Brain microvascular endothelial cell (primary cell): ENCODE results near the gene NDOR1.

Experiments used
- DNase-seq: peaks from one replicate; pipeline ENCODE4 v3.0.0-alpha.2; 2020
- H3K27ac ChIP-seq: fragments of 250-450 bp; sonication (Bioruptor Pico); 2 replicates; pipeline ENCODE4 v1.5.1; 2020; ENCODE audit warnings: mild to moderate bottlenecking, moderate library complexity
- H3K27me3 ChIP-seq: fragments of 250-450 bp; sonication (Bioruptor Pico); replicated peaks from 2 replicates; pipeline ENCODE4 v1.5.1; 2020; ENCODE audit warnings: mild to moderate bottlenecking
- H3K36me3 ChIP-seq: fragments of 250-450 bp; sonication (Bioruptor Pico); replicated peaks from 2 replicates; pipeline ENCODE4 v1.5.1; 2020; ENCODE audit warnings: mild to moderate bottlenecking
- H3K4me3 ChIP-seq: 2 replicates; pipeline ENCODE4 v1.5.1; 2011; ENCODE audit warnings: low read depth, mild to moderate bottlenecking, control low read depth, low read length, moderate library complexity
- CTCF ChIP-seq: IDR thresholded peaks from 2 replicates; pipeline ENCODE4 v1.5.1; 2011; ENCODE audit warnings: low read depth, mild to moderate bottlenecking, moderate library complexity, low read length, control low read depth, inconsistent platforms; ENCODE audit errors: missing control alignments
- in situ Hi-C: cut with HindIII; loops from 2 replicates; pipeline ENCODE4 v1.10.0; 2017; ENCODE audit warnings: low sequenced_read_pairs, low pct_ligation_motif_present

The NDOR1 gene

DNA sequence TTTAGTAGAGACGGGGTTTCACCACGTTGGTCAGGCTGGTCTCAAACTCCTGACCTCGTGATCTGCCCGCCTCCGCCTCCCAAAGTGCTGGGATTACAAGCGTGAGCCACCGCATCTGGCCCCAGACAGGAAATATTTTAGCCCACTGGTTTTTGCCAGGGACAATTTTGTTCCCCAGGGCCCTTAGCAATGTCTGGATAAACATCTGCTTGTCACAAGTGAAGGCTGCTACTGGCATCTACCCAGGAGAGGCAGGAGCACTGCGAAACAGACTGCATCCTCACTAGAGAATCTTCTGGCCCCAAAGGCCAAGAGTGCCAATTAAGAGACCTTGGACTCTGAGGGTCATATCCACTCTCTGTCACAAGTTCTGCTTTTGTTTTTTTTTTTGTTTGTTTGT, 2.5 kb upstream of the NDOR1 start:
- no peaks in the 10 kb centered on the region for H3K36me3 ChIP-seq
- H3K27me3 ChIP-seq, result no peaks in the 10 kb centered on the region
- no peak overlapping the region for H3K4me3 ChIP-seq
- H3K27ac ChIP-seq, result no peak overlapping the region
- no peak for DNase-seq
- TF ChIP-seq CTCF, result no peak
- in situ Hi-C loops, result no loop called here

DNA sequence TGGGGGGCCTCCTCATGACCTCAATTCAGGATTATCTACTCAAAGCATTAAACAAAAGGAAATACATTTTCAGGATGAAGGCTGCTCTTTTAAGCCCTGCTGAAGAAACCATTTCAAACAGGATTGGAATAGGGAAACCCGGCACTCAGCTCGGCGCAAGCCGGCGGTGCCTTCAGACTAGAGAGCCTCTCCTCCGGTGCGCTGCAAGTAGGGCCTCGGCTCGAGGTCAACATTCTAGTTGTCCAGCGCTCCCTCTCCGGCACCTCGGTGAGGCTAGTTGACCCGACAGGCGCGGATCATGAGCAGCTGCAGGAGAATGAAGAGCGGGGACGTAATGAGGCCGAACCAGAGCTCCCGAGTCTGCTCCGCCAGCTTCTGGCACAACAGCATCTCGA, 772 bp upstream of the NDOR1 start:
- H3K4me3 ChIP-seq, result peak overlapping the region; percentile 90
- no peak for TF ChIP-seq CTCF
- H3K36me3 ChIP-seq, result no peaks in the 10 kb centered on the region
- H3K27me3 ChIP-seq, result no peaks in the 10 kb centered on the region
- H3K27ac ChIP-seq, result no peak overlapping the region
- in situ Hi-C loops, result no loop called here
- DNase-seq, result no peak

DNA sequence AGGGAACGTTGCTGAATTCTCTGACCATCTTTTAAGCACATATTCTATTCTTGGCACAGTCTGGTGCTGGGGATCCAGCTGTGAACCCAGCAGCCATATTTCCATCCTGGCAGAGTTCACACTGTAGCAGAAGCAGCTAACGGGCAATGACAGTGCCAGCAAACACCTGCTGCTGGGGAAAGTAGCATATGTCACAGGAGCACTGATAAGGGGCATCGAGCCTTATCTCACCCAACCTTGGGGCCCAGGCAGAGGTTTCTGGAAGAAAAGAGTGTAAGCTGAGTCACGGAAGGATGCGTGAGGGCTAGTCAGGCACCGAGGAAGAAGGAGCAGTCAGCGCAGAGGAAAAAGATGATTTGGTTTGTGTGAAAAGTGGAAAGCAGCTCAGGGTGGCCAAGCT, 1.1 kb downstream of the NDOR1 start:
- TF ChIP-seq CTCF, result no peak
- in situ Hi-C loops, result no loop called here
- H3K27ac ChIP-seq, result no peak overlapping the region
- H3K27me3 ChIP-seq, result no peaks in the 10 kb centered on the region
- no peaks in the 10 kb centered on the region for H3K36me3 ChIP-seq
- peak overlapping the region; percentile 90 for H3K4me3 ChIP-seq
- no peak for DNase-seq

DNA sequence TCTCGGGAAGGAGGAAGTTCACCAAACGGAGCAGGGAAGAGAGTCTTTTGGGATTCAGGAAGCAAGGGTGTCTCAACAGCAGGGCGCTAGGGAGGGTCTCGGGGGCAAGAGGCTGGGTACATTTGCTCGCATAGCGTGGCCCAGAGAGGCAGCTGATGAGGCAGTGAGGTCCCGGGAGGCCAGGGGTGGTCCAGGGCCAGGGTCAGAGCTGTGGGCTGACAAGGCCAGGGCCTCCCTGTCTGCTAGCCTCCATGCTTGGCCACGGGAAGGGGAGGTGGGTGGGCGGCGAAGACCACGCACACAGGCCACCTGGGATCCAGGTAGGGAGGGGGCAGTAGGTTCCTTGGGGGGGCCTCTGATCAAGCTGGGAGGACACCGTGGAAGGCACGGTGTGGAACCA, 6.0 kb downstream of the NDOR1 start:
- no peak for TF ChIP-seq CTCF
- in situ Hi-C loops, result no loop called here
- Histone ChIP-seq H3K27ac (no peak overlapping the region), H3K4me3 (no peak overlapping the region), H3K36me3 (no peaks in the 10 kb centered on the region), H3K27me3 (no peaks in the 10 kb centered on the region)
- no peak for DNase-seq

- Histone ChIP-seq H3K36me3 (peaks cover 2% of the 10 kb centered on the region), H3K27ac (no peak overlapping the region), H3K4me3 (no peak overlapping the region), H3K27me3 (no peaks in the 10 kb centered on the region)
- in situ Hi-C loops, result no loop called here
- peak; percentile 15 for TF ChIP-seq CTCF
- no peak for DNase-seq
Measured at GRCh38 chr9:137212520-137212919, 7.0 kb downstream of the NDOR1 start.
